Caco-2 (cell line): ENCODE measurements around the gene MLLT10. TPM values are rescaled to one million over a fixed set of nuclear protein-coding genes. Genes with fewer than 3 reads are reported as not detected.

Experiments
- BruUV-seq: library from RNA; stranded (reverse); fragments of 400-500 nt; replicated peaks from 2 replicates; lab custom pipeline; 2021; lab: Mats Ljungman, UMichigan
- CTCF ChIA-PET: fragments of 300-600 bp; sonication (Branson Sonifier 250); formaldehyde crosslinking; loops from one replicate; lab custom pipeline; 2022; ENCODE audit warnings: antibody characterized with exemption; lab: Charles Lee
- POLR2A ChIA-PET: fragments of 300-600 bp; sonication (Branson Sonifier 250); formaldehyde crosslinking; loops from one replicate; lab custom pipeline; 2022; ENCODE audit warnings: antibody characterized with exemption; lab: Charles Lee
- DNase-seq, 2 experiments: peaks; one replicate each; pipeline versions ENCODE4 v3.0.0 to v3.0.0-alpha.2; 2020 to 2022
- H3K27me3 ChIP-seq: replicated peaks from 2 replicates; pipeline ENCODE4 v1.6.0; 2011; ENCODE audit warnings: low read length; ENCODE audit not compliant: control insufficient read depth, insufficient read depth
- H3K36me3 ChIP-seq: 2 replicates; pipeline ENCODE4 v1.5.1; 2011; ENCODE audit warnings: low read length; ENCODE audit not compliant: control insufficient read depth, insufficient read depth
- H3K4me1 ChIP-seq: fragments of 250-450 bp; sonication (Bioruptor Pico); 2 replicates; pipeline ENCODE4 v1.5.1; 2020; ENCODE audit warnings: mild to moderate bottlenecking
- H3K4me3 ChIP-seq: 2 replicates; pipeline ENCODE4 v1.5.1; 2011; ENCODE audit warnings: low read depth, mild to moderate bottlenecking, control low read depth, low read length
- H3K9me3 ChIP-seq: fragments of 250-450 bp; sonication (Bioruptor Pico); 2 replicates; pipeline ENCODE4 v1.5.1; 2020; ENCODE audit warnings: mild to moderate bottlenecking, moderate library complexity
- H3K27ac Mint-ChIP-seq: one replicate; pipeline ENCODE4 v1.8.0; 2022; ENCODE audit warnings: mixed read lengths; ENCODE audit not compliant: unreplicated experiment
- H3K27me3 Mint-ChIP-seq: one replicate; pipeline ENCODE4 v1.8.0; 2022; ENCODE audit warnings: mixed read lengths; ENCODE audit not compliant: insufficient read depth, unreplicated experiment
- H3K36me3 Mint-ChIP-seq: one replicate; pipeline ENCODE4 v1.8.0; 2022; ENCODE audit warnings: mild to moderate bottlenecking, mixed read lengths; ENCODE audit not compliant: insufficient read depth, unreplicated experiment
- H3K4me1 Mint-ChIP-seq: one replicate; pipeline ENCODE4 v1.8.0; 2022; ENCODE audit warnings: low read depth, mixed read lengths; ENCODE audit not compliant: unreplicated experiment
- H3K4me3 Mint-ChIP-seq: one replicate; pipeline ENCODE4 v1.8.0; 2022; ENCODE audit warnings: mild to moderate bottlenecking, moderate library complexity, mixed read lengths; ENCODE audit not compliant: unreplicated experiment
- H3K9me3 Mint-ChIP-seq: one replicate; pipeline ENCODE4 v1.8.0; 2022; ENCODE audit warnings: mixed read lengths; ENCODE audit not compliant: unreplicated experiment
- intact Hi-C: fragments of 100-400 bp; cut with micrococcal nuclease; formaldehyde crosslinking; loops from one replicate; pipeline ENCODE4 v1.10.0; 2022; ENCODE audit not compliant: unreplicated experiment
- microRNA-seq: library from miRNA; unstranded; fragments of <30 nt; microRNA quantifications from one replicate; pipeline ENCODE4 v1.2.0, GENCODE V29; 2022
- total RNA-seq: library from RNA; stranded (reverse); gene quantifications from 2 replicates; pipeline ENCODE4 v1.2.3, GENCODE V29; 2022
- TF ChIP-seq, protein P1 (sequence below), 2 experiments: fragments of 200-600 bp in 1 of 2; IDR thresholded peaks; 1 replicate in 1 of 2; 2 replicates in 1 of 2; pipeline versions ENCODE4 v1.5.1 to v1.8.0; 2011 to 2022; ENCODE audit warnings: antibody characterized with exemption in 1 of 2, control low read depth in 1 of 2, inconsistent platforms in 1 of 2, low read depth in 1 of 2, low read length in 1 of 2, mild to moderate bottlenecking in 1 of 2, moderate library complexity in 1 of 2; ENCODE audit not compliant: insufficient read depth in 1 of 2, severe bottlenecking in 1 of 2, unreplicated experiment in 1 of 2

The MLLT10 gene
- total RNA-seq, 1 experiment from 2014 or later = 84.3 TPM

- H3K4me3 Mint-ChIP-seq = no peak overlapping the region
- H3K4me3 ChIP-seq = no peak overlapping the region
- no peaks in the 10 kb centered on the region for H3K36me3 ChIP-seq
- intact Hi-C loops = no loop called here
- CTCF ChIA-PET = no interaction called here
- peaks cover 9% of the 10 kb centered on the region; the same call in 1 of the 2 replicates for H3K9me3 ChIP-seq
- peaks cover 18% of the 10 kb centered on the region for H3K9me3 Mint-ChIP-seq
- H3K27ac Mint-ChIP-seq = no peak overlapping the region
- H3K27me3 ChIP-seq = no peaks in the 10 kb centered on the region
- no peak for DNase-seq
- H3K36me3 Mint-ChIP-seq = no peaks in the 10 kb centered on the region
- no peaks in the 10 kb centered on the region for H3K27me3 Mint-ChIP-seq
- no peaks in the 10 kb centered on the region for H3K4me1 Mint-ChIP-seq
- no peaks in the 10 kb centered on the region for H3K4me1 ChIP-seq
- TF ChIP-seq, protein P1, sequence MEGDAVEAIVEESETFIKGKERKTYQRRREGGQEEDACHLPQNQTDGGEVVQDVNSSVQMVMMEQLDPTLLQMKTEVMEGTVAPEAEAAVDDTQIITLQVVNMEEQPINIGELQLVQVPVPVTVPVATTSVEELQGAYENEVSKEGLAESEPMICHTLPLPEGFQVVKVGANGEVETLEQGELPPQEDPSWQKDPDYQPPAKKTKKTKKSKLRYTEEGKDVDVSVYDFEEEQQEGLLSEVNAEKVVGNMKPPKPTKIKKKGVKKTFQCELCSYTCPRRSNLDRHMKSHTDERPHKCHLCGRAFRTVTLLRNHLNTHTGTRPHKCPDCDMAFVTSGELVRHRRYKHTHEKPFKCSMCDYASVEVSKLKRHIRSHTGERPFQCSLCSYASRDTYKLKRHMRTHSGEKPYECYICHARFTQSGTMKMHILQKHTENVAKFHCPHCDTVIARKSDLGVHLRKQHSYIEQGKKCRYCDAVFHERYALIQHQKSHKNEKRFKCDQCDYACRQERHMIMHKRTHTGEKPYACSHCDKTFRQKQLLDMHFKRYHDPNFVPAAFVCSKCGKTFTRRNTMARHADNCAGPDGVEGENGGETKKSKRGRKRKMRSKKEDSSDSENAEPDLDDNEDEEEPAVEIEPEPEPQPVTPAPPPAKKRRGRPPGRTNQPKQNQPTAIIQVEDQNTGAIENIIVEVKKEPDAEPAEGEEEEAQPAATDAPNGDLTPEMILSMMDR (IDR thresholded peaks at IDR 0.05; ENCODE audit: insufficient read depth in 1 of 2, low read depth in 1 of 2, low read length in 1 of 2, severe bottlenecking in 1 of 2, unreplicated experiment in 1 of 2) = no peak
- POLR2A ChIA-PET = no interaction called here
- no TSS peak for BruUV-seq
Measured at GRCh38 chr10:21791276-21791675, 257.2 kb downstream of the MLLT10 start.

Small RNA genes within 50 kb of the gene (microRNA-seq; reads per million reads assigned to microRNA genes)
- gene MIR1915 = 7.4 reads per million, percentile 42 among the genes with 10 or more reads in this experiment

Other genes with a start within 250 kb of the MLLT10 start
- gene SKIDA1, start 8.6 kb upstream of the MLLT10 start, total RNA-seq = 5.7 and 6.3 TPM in 2 replicates